HepG2 (cell line): Measurements from ENCODE around the gene TMEM131. TPM values are rescaled to one million over a fixed set of nuclear protein-coding genes. Genes with fewer than 3 reads are reported as not detected.

ENCODE experiments used
- ARHGAP35 ChIP-seq: sonication (generic); formaldehyde crosslinking; IDR thresholded peaks from 2 replicates; pipeline ENCODE4 v1.9.0; 2022; ENCODE audit warnings: mild to moderate bottlenecking, inconsistent platforms, moderate library complexity, missing genetic modification reagents, borderline replicate concordance
- ARID5B ChIP-seq: IDR thresholded peaks from 2 replicates; pipeline ENCODE4 v1.4.0; 2020; ENCODE audit warnings: mild to moderate bottlenecking, missing genetic modification reagents
- BCL6 ChIP-seq: IDR thresholded peaks from 2 replicates; pipeline ENCODE4 v1.6.1; 2016; ENCODE audit warnings: missing genetic modification reagents, missing compliant biosample characterization
- EP300 ChIP-seq, 3 experiments: sonication (generic) in 1 of 3; formaldehyde crosslinking in 1 of 3; IDR thresholded peaks; 2 replicates each; pipeline versions ENCODE4 v1.5.1 to v1.6.1; 2011 to 2020; ENCODE audit warnings: low read depth in 2 of 3, low read length in 2 of 3, borderline replicate concordance in 1 of 3, improper control_type of control experiment in 1 of 3, mild to moderate bottlenecking in 1 of 3, missing genetic modification reagents in 1 of 3, moderate library complexity in 1 of 3
- HDAC2 ChIP-seq: sonication (generic); formaldehyde crosslinking; IDR thresholded peaks from 2 replicates; pipeline ENCODE4 v1.4.0; 2020; ENCODE audit warnings: missing genetic modification reagents
- HNF4A ChIP-seq: sonication (generic); formaldehyde crosslinking; IDR thresholded peaks from 2 replicates; pipeline ENCODE4 v1.4.0; 2020; ENCODE audit warnings: missing genetic modification reagents
- HNF4G ChIP-seq, 2 experiments: sonication (generic) in 1 of 2; formaldehyde crosslinking in 1 of 2; IDR thresholded peaks; 2 replicates each; pipeline versions ENCODE4 v1.4.0 to v1.6.1; 2011 to 2020; ENCODE audit warnings: borderline replicate concordance in 2 of 2, low read depth in 2 of 2, mild to moderate bottlenecking in 2 of 2, low read length in 1 of 2, missing genetic modification reagents in 1 of 2, moderate library complexity in 1 of 2
- ISL2 ChIP-seq: sonication (generic); formaldehyde crosslinking; IDR thresholded peaks from 2 replicates; pipeline ENCODE4 v1.5.0; 2020; ENCODE audit warnings: missing genetic modification reagents
- KDM6A ChIP-seq: IDR thresholded peaks from 2 replicates; pipeline ENCODE4 v1.6.1; 2016; ENCODE audit warnings: low read depth
- MAFG ChIP-seq: sonication (generic); formaldehyde crosslinking; IDR thresholded peaks from 2 replicates; pipeline ENCODE4 v1.5.1; 2020; ENCODE audit warnings: mild to moderate bottlenecking, missing genetic modification reagents
- NFE2 ChIP-seq: sonication (generic); formaldehyde crosslinking; IDR thresholded peaks from 2 replicates; pipeline ENCODE4 v1.4.0; 2020; ENCODE audit warnings: missing genetic modification reagents
- ONECUT2 ChIP-seq: sonication (generic); formaldehyde crosslinking; IDR thresholded peaks from 2 replicates; pipeline ENCODE4 v1.4.0; 2020; ENCODE audit warnings: missing genetic modification reagents
- RAD21 ChIP-seq: fragments of 450-650 bp; formaldehyde crosslinking; IDR thresholded peaks from 2 replicates; pipeline ENCODE4 v1.5.0; 2020; ENCODE audit warnings: mild to moderate bottlenecking
- RNF2 ChIP-seq: fragments of 450-650 bp; conservative IDR thresholded peaks from 2 replicates; pipeline ENCODE4 v1.6.1; 2016; ENCODE audit warnings: low read depth
- SALL1 ChIP-seq: sonication (generic); formaldehyde crosslinking; IDR thresholded peaks from 2 replicates; pipeline ENCODE4 v1.8.0; 2022; ENCODE audit warnings: mild to moderate bottlenecking, missing genetic modification reagents
- SKI ChIP-seq: fragments of 450-650 bp; IDR thresholded peaks from one replicate; pipeline ENCODE4 v1.6.1; 2018; ENCODE audit warnings: mild to moderate bottlenecking; ENCODE audit not compliant: partially characterized antibody
- SP5 ChIP-seq: IDR thresholded peaks from 2 replicates; pipeline ENCODE4 v1.6.1; 2016; ENCODE audit warnings: low read depth, borderline replicate concordance
- SUZ12 ChIP-seq: fragments of 150-350 bp; IDR thresholded peaks from 2 replicates; pipeline ENCODE4 v1.6.1; 2014; ENCODE audit warnings: low read depth, low read length
- TOE1 ChIP-seq: sonication (generic); formaldehyde crosslinking; IDR thresholded peaks from 2 replicates; pipeline ENCODE4 v1.4.0; 2020; ENCODE audit warnings: mild to moderate bottlenecking, missing genetic modification reagents
- ZNF383 ChIP-seq: sonication (generic); formaldehyde crosslinking; IDR thresholded peaks from 2 replicates; pipeline ENCODE4 v1.4.0; 2020; ENCODE audit warnings: missing genetic modification reagents, mild to moderate bottlenecking, borderline replicate concordance
- ZNF549 ChIP-seq: sonication (generic); formaldehyde crosslinking; IDR thresholded peaks from 2 replicates; pipeline ENCODE4 v1.5.0; 2020; ENCODE audit warnings: missing genetic modification reagents
- ZNF552 ChIP-seq: sonication (generic); formaldehyde crosslinking; IDR thresholded peaks from 2 replicates; pipeline ENCODE4 v1.9.0; 2022; ENCODE audit warnings: missing genetic modification reagents, mild to moderate bottlenecking, borderline replicate concordance
- ZNF577 ChIP-seq: sonication (generic); formaldehyde crosslinking; IDR thresholded peaks from 2 replicates; pipeline ENCODE4 v1.4.0; 2020; ENCODE audit warnings: mild to moderate bottlenecking, low read depth, missing genetic modification reagents, borderline replicate concordance
- ZNF652 ChIP-seq: IDR thresholded peaks from 2 replicates; pipeline ENCODE4 v1.6.1; 2016; ENCODE audit warnings: low read depth, borderline replicate concordance
- polyA plus RNA-seq, 8 experiments: library from polyadenylated mRNA; depleted of rRNA in 3 of 8; stranded (reverse) in 7 of 8; unstranded in 1 of 8; fragments of >200 nt; fragmentation: Illumina TruSeq in 4 of 8; extraction: Trizol in 4 of 8; gene quantifications; 2 replicates each; pipeline versions ENCODE4 v1.2.1 to v1.2.3, GENCODE V29; 2011 to 2016; ENCODE audit warnings: low read depth in 4 of 8, missing spikeins in 1 of 8, mixed read lengths in 1 of 8; ENCODE audit not compliant: insufficient read depth in 1 of 8
- total RNA-seq, 5 experiments: library from RNA; depleted of rRNA; stranded (reverse); fragments of >200 nt; fragmentation: Illumina TruSeq; extraction: Trizol; gene quantifications; 2 replicates each; pipeline ENCODE4 v1.2.3, GENCODE V29; 2016; ENCODE audit warnings: low read depth in 1 of 5
- TF ChIP-seq, protein P1 (sequence below): sonication (generic); formaldehyde crosslinking; IDR thresholded peaks from 2 replicates; pipeline ENCODE4 v1.4.0; 2020; ENCODE audit warnings: missing genetic modification reagents
- TF ChIP-seq, protein P2 (sequence below): sonication (generic); formaldehyde crosslinking; IDR thresholded peaks from 2 replicates; pipeline ENCODE4 v1.9.0; 2021; ENCODE audit warnings: missing genetic modification reagents, borderline replicate concordance

The TMEM131 gene
- total and polyA plus RNA-seq, 2 of the 13 experiments (the other 11 are each of a cell fraction or from before 2014, with no cell fraction given) = 17.9 to 19.5 TPM

- TF ChIP-seq TOE1 (CRISPR knock-in tag) (no peak), ZNF577 (CRISPR knock-in tag) (no peak), NFE2 (CRISPR knock-in tag) (peak; percentile 84; the same call in 1 of the 2 replicates), HNF4A (0 out of 2 replicates have a peak, but pooled peaks have one; percentile 21), HNF4G (IDR thresholded peaks at IDR 0.05; ENCODE audit: borderline replicate concordance, low read depth, low read length) (0 out of 2 replicates have a peak, but pooled peaks have one; percentile 38), HNF4G (CRISPR knock-in tag; IDR thresholded peaks at IDR 0.05; ENCODE audit: borderline replicate concordance, low read depth) (no peak), MAFG (peak; percentile 77), ZNF552 (CRISPR knock-in tag) (no peak), BCL6 (CRISPR knock-in tag) (peak; percentile 59), EP300 (IDR thresholded peaks at IDR 0.05; ENCODE audit: low read depth in 2 of 2, low read length in 2 of 2) (peak in 1 of 2 experiments; percentile 66; a peak in 2 of 4 replicates), EP300 (CRISPR knock-in tag; IDR thresholded peaks at IDR 0.05; ENCODE audit: borderline replicate concordance) (peak; percentile 16; the same call in 1 of the 2 replicates), RNF2 (no peak), ZNF383 (no peak), KDM6A (CRISPR knock-in tag) (no peak), SP5 (CRISPR knock-in tag) (no peak), SALL1 (CRISPR knock-in tag) (peak; percentile 45; the same call in 1 of the 2 replicates), ZNF549 (CRISPR knock-in tag) (no peak), SUZ12 (no peak), ARID5B (peak; percentile 67), ZNF652 (CRISPR knock-in tag) (no peak), ONECUT2 (CRISPR knock-in tag) (0 out of 2 replicates have a peak, but pooled peaks have one; percentile 23), RAD21 (CRISPR knock-in tag) (no peak), SKI (no peak), ISL2 (no peak), ARHGAP35 (CRISPR knock-in tag) (no peak), HDAC2 (CRISPR knock-in tag) (no peak)
- TF ChIP-seq, protein P1, sequence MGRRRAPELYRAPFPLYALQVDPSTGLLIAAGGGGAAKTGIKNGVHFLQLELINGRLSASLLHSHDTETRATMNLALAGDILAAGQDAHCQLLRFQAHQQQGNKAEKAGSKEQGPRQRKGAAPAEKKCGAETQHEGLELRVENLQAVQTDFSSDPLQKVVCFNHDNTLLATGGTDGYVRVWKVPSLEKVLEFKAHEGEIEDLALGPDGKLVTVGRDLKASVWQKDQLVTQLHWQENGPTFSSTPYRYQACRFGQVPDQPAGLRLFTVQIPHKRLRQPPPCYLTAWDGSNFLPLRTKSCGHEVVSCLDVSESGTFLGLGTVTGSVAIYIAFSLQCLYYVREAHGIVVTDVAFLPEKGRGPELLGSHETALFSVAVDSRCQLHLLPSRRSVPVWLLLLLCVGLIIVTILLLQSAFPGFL (CRISPR knock-in tag) = no peak
- TF ChIP-seq, protein P2, sequence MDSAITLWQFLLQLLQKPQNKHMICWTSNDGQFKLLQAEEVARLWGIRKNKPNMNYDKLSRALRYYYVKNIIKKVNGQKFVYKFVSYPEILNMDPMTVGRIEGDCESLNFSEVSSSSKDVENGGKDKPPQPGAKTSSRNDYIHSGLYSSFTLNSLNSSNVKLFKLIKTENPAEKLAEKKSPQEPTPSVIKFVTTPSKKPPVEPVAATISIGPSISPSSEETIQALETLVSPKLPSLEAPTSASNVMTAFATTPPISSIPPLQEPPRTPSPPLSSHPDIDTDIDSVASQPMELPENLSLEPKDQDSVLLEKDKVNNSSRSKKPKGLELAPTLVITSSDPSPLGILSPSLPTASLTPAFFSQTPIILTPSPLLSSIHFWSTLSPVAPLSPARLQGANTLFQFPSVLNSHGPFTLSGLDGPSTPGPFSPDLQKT (CRISPR knock-in tag) = no peak
Observed at GRCh38 chr2:97870396-97870843, 125.3 kb downstream of the TMEM131 start (continued).
